Midbrain (tissue), 1 donor: Measurements from ENCODE around the gene TPD52L2.
"Not testable (repeated sequence)": the region's sequence is repeated elsewhere in the genome, so short reads cannot be mapped to it uniquely, and the experiment has no call there.

Experiments used
- DNase-seq: peaks from one replicate; lab custom pipeline; 2025; lab: John Stamatoyannopoulos, UW

Gene TPD52L2

GRCh38 chr20:63895952-63896263 is 30.8 kb downstream of the TPD52L2 start:
- no peak for DNase-seq

DNA sequence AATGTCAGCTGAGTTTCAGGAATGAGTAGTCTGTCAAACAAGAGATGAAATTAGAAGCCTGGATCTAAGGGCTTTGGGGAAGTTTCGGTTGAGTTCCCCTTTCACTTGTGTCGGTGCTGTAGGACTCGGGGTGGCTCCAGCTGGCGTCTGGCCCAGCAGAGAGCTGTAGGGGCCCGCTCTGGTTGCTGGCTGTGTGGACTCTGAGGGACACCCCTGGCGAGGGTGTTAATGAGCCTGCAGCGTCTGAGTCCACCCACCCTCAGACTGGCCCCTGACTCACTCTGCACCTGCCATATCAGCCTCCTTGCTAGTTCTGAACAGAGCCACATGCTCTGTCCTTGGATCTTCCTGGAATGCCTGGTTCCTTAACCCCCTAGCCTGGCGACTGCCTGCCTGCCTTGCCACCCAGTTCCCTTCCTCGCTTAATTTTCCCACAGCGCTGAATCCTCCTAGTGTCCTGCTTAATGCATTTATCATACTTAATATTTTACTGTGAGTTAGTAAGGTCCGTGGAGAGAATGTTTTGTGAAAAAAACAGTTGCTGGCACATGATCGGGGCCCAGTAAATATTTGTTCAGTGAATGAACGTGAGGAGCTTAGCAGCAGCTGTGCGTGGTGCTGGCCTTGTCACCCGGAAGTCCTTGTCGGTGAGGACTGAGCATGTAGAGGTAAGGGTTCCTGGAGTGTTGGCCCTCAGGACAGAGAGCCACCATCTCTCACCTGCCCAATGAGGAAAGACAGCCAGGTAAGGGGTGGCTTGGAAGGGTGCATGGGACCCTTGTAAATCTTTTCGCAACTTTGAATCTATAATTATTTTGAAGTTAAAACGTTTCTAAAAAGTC is 31.4 kb downstream of the TPD52L2 start:
- DNase-seq: peak; percentile 50

GRCh38 chr20:63897978-63898561 is 33.0 kb downstream of the TPD52L2 start:
- no peak for DNase-seq

DNA sequence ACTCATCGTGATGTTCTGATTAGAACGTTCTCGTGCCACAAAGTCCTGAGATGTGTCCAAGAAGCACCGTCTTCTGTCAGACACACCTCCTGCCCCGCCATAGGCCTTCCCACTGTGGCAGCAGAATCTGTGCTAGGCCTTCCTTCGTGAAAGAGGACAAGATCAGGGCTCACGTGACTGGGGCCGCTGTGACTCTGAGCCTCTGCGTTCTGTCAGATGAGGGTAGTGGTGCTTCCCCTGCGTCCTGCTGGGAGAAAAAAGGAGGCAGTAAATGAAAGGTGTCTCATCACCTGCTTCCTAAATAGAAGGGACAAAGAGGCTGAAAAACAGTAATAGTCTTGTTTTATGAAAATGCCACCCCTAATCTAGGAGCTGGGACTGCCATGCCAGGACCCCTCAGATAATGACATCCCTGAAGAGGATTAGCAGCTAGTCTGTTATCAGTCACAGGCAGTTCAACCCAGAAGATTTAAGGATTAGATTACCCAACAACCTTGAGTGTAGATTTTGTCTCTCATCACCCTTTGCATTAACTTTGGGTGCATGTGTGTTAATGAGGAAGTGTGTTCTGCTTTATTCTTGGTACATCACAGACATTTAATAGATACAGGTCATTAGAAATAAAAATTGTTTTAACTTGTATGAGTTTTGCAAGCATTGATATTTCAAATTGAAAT is 34.0 kb downstream of the TPD52L2 start:
- DNase-seq: no peak

DNA sequence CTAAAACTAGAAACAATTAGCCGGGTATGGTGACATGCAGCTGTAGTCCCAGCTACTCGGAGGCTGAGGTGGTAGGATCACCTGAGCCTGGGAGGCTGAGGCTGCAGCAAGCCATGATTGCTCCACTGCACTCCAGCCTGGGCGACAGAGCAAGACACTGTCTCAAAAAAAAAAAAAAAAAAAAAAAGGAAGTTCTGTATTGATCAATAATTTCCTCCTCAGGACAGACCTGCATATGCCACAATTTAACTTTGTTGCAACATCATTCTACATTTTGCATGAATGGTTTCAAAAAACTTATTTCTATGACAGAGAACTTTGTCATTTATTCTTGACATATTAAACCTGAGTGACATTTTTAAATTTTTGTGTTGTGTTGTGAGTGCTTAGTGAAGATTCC is 35.3 kb downstream of the TPD52L2 start:
- DNase-seq: no peak

DNA sequence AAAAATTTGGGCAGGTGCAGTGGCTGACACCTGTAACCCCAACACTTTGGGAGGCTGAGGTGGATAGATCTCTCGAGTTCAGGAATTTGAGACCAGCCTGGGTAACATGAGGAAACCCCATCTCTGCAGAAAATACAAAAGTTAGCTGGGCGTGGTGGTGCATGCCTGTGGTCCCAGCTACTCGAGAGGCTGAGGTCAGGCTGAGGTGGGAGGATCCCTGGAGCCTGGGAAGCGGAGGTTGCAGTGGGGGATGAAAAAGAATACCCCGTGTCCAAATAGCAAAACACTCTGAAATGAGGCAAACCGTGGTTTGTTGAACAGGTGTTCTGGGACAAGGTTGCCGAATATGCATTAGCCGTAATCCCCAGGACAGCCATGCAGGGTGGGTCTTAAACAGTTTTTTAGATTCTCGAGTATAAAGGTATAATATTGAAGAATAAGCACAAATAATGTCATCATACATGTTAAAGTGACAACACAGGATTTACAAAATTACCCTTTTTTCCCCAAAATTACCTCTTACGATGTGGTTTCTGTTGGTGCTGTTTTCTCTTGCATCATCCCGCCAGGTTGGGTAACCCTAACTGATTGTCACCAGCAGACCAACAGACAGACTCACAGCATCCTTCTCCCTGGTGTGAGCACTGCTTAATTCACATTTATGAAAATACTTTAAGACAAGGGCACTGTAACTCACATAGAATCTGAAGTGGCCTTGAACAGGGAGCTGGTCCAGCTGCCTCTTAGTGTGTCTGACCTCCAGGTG is 38.9 kb downstream of the TPD52L2 start:
- no peak for DNase-seq

DNA sequence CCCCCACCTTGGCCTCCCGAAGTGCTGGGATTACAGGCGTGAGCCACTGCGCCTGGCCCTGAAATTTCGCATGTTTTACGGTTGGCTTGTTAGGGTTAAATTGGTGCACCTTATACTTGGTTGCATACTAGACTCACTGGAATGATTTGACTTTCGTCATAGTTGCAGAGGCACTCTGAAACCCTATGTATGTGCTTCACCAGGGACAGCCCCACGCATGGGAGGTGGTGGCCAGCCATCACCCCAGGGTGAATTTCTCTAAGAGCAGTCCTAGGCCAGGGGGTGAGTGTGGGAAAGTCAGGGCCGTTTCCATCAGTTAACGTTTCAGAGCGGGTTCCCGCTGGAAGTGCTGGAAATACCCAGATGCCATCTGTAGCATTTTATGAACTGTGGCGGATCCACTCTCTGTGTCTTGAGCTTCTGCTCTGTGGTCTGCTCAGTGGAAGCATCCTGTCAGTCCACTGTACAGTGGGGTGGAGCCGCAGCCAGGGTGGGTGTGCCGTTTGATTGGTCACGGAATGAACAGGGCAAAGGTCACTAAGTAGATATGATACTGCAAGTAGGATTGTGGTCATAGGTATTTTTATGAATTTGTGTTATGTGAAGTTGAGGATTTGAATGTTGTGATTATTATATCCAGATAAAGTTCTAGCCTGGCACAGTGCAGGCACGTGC is 43.1 kb downstream of the TPD52L2 start:
- DNase-seq: no peak

- peak; percentile 35 for DNase-seq
These were observed 46.1 kb downstream of the TPD52L2 start for GRCh38 chr20:63911176-63911575.

DNA sequence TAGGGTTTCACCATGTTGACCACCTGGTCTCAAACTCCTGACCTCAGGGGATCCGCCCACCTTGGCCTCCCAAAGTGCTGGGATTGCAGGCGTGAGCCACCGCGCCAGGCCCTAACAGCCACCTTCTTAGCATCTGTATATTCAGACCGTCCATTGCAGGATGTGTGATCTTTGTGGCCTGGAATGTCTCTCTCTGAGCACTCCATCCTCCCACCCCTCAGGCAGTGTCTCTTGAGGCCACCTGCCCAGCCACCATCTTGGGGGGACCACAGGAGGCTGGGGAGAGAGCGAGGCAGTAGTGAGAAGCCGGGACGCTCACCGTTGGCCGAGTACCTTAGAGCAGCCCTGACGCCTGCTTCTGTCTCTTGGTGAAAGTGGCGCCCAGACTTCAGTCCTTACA is 48.7 kb downstream of the TPD52L2 start:
- DNase-seq: no peak

GRCh38 chr20:63915471-63915870 is 50.4 kb downstream of the TPD52L2 start:
- DNase-seq: peak; percentile 48

DNA sequence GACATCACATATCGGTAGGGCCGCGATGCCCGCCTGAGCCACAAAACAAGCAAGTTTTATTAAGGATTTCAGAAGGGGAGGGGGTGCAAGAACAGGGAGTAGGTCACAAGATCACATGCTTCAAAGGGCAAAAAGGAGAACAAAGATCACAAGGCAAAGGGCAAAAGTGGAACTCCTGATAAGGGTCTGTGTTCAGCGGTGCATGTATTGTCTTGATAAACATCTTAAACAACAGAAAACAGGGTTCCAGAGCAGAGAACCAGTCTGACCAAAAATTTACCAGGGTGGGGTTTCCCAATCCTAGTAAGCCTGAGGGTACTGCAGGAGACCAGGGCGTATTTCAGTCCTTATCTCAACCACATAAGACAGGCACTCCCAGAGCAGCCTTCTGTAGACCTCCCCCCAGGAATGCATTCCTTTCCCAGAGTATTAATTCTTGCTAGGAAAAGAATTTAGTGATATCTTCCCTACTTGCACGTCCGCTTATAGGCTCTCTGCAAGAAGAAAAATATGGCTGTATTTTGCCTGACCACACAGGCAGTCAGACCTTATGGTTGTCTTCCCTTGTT is 51.4 kb downstream of the TPD52L2 start:
- not testable (repeated sequence) for DNase-seq

- no peak for DNase-seq
These were observed 52.7 kb downstream of the TPD52L2 start for GRCh38 chr20:63917811-63918210.

DNA sequence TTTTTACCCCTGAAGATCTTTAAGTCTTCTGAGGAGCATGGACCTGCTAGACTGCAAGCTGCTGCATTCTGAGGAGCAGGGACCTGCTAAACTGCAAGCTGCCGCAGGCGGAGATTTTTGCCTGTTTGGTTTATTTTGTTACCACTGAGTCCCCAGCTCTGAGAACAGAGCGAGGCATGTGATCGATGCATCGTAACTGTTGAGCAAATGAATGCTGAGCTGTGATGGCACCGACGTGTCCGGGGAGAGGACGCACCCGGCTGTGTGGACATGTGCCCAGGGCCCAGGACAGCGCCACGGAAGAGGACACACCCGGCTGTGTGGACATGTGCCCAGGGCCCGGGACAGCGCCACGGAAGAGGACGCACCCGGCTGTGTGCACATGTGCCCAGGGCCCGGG is 54.1 kb downstream of the TPD52L2 start:
- DNase-seq: no peak

GRCh38 chr20:63920226-63920625 is 55.2 kb downstream of the TPD52L2 start:
- no peak for DNase-seq

- DNase-seq: no peak
These were observed 58.6 kb downstream of the TPD52L2 start for GRCh38 chr20:63923651-63924050.

DNA sequence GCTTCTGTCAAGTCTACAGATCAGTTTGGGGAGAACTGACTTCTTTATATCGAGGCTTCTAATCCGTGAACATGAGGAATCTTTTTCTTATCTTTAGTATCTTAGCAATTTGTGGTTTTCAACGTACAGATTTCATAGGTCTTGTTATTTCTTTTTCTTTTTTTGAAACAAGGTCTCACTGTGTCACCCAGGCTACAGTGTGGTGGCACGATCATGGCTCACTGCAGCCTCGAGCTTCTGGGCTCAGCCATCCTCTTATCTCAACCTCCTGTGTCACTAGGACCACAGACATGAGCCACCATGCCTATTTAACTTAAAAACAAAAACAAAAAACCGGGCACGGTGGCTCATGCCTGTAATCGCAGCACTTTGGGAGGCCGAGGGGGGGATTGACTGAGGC is 59.2 kb downstream of the TPD52L2 start:
- DNase-seq: no peak

DNA sequence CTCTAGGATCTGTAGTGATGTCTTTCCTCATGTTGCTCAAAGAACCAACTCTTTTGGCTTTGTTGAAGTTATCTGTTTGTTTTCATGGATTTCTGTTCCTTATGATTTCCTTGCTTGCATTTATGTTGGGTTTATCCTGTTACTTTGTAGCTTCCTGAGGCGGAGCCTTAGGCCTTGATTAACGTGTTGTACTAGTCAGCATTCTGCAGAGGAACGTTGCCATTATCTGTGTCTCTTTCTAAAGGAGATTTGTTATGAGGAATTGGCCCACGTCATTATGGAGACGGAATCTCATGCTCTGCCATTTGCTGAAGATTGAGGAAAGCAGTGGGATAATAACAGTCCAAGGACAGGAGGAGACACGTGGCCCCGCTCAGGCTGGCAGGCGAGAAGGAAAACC is 61.2 kb downstream of the TPD52L2 start:
- DNase-seq: no peak

GRCh38 chr20:63929071-63929470 is 64.0 kb downstream of the TPD52L2 start:
- DNase-seq: no peak

GRCh38 chr20:63929473-63929883 is 64.4 kb downstream of the TPD52L2 start:
- DNase-seq: not testable (repeated sequence)

DNA sequence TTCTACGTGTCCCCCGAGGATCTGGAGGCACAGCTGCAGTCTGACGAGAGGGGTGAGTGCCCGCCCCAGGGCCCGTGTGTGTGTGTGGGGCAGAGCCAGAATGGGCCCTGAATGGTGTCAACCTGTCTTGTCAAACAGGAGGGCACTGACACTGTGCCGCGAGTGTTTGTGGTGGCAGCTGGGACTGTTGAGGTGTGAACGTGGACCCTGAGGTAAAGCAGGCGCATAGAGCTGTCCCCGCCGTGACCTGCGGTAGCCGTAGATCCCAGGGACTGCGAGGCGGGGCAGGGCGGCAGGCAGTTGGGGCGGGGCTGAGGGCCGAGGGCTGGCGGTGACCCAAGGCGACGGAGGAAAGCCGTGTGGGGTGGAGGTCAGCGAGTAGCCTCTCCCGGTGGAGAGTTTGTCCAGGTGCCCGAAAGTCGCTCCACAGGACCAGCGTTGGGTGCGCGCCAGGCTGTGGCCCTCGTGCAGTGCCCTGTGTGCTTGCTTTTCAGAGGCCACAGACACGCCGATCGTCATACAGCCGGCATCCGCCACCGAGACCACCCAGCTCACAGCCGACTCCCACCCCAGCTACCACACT is 66.0 kb downstream of the TPD52L2 start:
- DNase-seq: no peak

DNA sequence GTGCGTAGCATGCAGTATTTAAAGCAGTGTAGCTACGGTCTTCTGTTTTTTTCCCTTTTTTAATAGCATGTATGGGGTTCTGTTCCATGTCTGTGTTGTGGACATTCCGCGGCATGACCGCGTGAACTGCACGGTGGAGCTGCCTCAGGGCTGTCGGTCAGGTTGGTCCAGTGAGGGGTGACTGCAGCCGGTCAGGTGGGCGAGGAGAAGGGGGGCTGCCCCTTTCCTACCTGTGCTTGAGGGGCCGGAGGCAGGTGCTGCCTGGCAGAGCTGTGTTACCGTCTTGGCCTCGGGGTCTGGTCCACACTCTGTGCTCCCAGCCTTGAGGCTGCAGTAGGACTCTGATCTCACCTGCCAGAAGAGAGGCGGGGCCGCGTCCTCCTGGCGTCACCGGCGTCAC is 66.7 kb downstream of the TPD52L2 start:
- DNase-seq: no peak
